Fibroblast of the aortic adventitia (primary cell): ENCODE measurements around the gene PCDHGB7. TPM values are rescaled to one million over a fixed set of nuclear protein-coding genes. Genes with fewer than 3 reads are reported as not detected.

ENCODE experiments used
- DNase-seq: peaks from one replicate; pipeline ENCODE4 v3.0.0-alpha.2; 2010; ENCODE audit warnings: low read depth
- H3K4me3 ChIP-seq: 2 replicates; pipeline ENCODE4 v1.5.1; 2011; ENCODE audit warnings: low read depth, mild to moderate bottlenecking, control low read depth, low read length, moderate library complexity
- total RNA-seq: library from RNA; depleted of rRNA; stranded (reverse); fragments of >200 nt; gene quantifications from 2 replicates; pipeline ENCODE4 v1.2.3, GENCODE V29; 2012; ENCODE audit warnings: low replicate concordance
- TF ChIP-seq, protein P1 (sequence below): IDR thresholded peaks from 2 replicates; pipeline ENCODE4 v1.5.1; 2011; ENCODE audit warnings: mild to moderate bottlenecking, low read length, control low read depth, inconsistent platforms; ENCODE audit not compliant: insufficient read depth

PCDHGB7 gene
- total RNA-seq, 1 donor, result 22.1 TPM

DNA sequence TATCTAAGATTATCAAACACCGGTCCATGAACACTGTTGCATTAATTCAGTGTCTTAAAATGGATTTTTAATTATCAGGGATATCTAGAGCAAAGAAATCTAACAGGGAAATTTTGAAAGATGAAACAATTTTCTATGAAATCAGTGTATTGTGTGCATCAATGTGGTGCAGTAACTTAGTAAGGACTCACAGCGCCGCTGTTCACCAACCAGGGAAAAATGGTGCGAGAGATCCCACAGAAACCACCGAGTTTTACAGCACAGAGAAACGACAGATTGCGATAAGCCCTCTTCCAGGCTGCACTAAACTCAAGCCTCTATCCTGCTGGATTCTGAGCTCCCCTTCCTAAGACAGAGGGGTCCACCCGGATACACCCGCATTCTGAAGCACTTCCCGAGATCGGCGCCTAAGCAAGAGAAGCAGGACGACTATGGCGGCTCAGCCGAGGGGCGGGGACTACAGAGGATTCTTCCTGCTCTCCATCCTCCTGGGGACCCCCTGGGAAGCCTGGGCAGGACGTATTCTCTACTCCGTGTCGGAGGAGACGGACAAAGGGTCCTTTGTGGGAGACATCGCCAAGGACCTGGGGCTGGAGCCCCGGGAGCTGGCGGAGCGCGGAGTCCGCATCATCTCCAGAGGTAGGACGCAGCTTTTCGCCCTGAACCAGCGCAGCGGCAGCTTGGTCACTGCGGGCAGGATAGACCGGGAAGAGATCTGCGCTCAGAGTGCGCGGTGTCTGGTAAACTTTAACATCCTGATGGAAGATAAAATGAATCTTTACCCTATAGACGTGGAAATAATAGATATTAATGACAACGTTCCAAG lies 34.8 kb upstream of the PCDHGB7 start, which contains the start of gene PCDHGA7:
PCDHGA7 (plus strand) TSS at position 274 of the 826 bp plus-strand sequence; CDS start at position 432, 158 bp downstream.
- DNase-seq, result peak; percentile 68
- peak within 1 kb of the TSS; percentile 73 for H3K4me3 ChIP-seq
- TF ChIP-seq, protein P1, sequence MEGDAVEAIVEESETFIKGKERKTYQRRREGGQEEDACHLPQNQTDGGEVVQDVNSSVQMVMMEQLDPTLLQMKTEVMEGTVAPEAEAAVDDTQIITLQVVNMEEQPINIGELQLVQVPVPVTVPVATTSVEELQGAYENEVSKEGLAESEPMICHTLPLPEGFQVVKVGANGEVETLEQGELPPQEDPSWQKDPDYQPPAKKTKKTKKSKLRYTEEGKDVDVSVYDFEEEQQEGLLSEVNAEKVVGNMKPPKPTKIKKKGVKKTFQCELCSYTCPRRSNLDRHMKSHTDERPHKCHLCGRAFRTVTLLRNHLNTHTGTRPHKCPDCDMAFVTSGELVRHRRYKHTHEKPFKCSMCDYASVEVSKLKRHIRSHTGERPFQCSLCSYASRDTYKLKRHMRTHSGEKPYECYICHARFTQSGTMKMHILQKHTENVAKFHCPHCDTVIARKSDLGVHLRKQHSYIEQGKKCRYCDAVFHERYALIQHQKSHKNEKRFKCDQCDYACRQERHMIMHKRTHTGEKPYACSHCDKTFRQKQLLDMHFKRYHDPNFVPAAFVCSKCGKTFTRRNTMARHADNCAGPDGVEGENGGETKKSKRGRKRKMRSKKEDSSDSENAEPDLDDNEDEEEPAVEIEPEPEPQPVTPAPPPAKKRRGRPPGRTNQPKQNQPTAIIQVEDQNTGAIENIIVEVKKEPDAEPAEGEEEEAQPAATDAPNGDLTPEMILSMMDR, result peak; percentile 67

DNA sequence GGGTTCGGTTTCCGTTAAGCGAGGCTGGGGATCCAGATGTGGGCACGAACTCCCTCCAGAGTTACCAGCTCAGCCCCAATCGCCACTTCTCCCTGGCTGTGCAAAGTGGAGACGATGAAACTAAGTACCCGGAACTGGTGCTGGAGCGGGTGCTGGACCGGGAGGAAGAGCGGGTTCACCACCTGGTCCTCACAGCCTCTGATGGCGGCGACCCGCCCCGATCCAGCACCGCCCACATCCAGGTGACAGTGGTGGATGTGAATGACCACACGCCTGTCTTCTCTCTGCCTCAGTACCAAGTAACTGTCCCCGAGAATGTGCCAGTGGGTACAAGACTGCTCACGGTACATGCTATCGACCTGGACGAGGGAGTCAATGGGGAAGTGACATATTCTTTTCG lies 34.1 kb upstream of the PCDHGB7 start:
- H3K4me3 ChIP-seq, result peak overlapping the region; percentile 73
- no peak for DNase-seq
- TF ChIP-seq, protein P1, result no peak

DNA sequence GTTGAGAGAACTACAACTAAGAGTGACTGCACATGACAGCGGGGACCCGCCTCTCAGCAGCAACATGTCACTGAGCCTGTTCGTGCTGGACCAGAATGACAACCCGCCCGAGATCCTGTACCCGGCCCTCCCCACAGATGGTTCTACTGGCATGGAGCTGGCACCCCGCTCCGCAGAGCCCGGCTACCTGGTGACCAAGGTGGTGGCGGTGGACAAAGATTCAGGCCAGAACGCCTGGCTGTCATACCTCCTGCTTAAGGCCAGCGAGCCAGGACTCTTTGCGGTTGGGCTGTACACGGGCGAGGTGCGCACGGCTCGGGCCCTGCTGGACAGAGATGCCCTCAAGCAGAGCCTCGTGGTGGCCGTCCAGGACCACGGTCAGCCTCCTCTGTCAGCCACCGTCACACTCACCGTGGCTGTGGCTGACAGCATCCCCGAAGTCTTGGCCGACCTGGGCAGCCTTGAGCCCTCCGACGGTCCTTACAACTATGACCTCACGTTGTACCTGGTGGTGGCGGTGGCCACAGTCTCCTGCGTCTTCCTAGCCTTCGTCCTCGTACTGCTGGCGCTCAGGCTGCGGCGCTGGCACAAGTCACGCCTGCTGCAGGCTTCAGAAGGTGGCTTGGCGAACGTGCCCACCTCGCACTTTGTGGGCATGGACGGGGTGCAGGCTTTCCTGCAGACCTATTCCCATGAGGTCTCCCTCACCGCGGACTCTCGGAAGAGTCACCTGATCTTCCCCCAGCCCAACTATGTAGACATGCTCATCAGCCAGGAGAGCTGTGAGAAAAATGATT lies 32.8 kb upstream of the PCDHGB7 start:
- DNase-seq, result no peak
- no peak overlapping the region for H3K4me3 ChIP-seq
- TF ChIP-seq, protein P1, result no peak

DNA sequence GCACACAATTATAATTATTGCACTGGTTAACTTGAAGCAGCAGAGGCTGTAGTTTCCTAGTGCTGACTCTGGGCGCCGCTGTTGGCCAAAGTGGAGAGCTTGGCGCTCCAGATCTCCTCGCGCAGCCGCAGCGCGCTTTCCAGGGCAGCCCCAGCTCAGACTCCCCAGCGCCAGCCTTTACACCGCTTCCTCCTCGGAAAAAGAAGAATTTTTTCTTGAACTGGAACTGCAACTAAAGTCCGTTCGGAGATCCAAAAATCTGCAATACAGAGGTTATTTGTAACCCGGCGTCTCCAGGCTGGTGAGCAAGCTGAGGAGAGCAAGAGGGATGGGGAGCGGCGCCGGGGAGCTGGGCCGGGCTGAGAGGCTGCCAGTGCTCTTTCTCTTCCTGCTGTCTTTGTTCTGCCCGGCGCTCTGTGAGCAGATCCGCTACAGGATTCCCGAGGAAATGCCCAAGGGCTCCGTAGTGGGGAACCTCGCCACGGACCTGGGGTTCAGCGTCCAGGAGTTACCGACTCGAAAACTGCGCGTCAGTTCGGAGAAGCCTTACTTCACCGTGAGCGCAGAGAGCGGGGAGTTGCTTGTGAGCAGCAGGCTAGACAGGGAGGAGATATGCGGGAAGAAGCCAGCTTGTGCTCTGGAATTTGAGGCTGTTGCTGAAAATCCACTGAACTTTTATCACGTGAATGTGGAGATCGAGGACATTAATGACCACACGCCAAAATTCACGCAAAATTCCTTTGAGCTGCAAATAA lies 29.7 kb upstream of the PCDHGB7 start, which contains the start of gene PCDHGB4:
PCDHGB4 (plus strand) TSS at position 142 of the 755 bp plus-strand sequence; CDS start at position 329, 187 bp downstream.
- DNase-seq, result peak; percentile 66
- TF ChIP-seq, protein P1, result peak; percentile 72
- peak within 1 kb of the TSS; percentile 60 for H3K4me3 ChIP-seq

DNA sequence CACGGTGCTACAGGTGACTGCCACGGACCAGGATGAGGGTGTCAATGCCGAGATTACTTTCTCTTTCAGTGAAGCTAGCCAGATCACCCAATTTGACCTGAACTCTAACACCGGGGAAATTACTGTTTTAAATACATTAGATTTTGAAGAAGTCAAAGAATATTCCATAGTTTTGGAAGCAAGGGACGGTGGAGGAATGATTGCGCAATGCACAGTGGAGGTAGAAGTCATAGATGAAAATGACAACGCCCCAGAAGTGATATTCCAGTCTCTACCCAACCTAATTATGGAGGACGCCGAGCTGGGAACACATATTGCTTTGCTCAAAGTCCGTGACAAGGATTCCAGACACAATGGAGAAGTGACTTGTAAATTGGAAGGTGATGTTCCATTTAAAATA lies 28.8 kb upstream of the PCDHGB7 start:
- no peak for DNase-seq
- no peak overlapping the region for H3K4me3 ChIP-seq
- TF ChIP-seq, protein P1, result no peak
